Neuronal stem cell (in vitro differentiated cells): ENCODE measurements around the gene GINS2.

ENCODE experiments used
- DNase-seq: peaks from one replicate; pipeline ENCODE4 v3.0.0-alpha.2; 2013; ENCODE audit warnings: low spot score
- H2AFZ ChIP-seq: one replicate; pipeline ENCODE4 v1.6.1; 2013; ENCODE audit warnings: mild to moderate bottlenecking, low read length, inconsistent platforms
- H2AK5ac ChIP-seq: 2 replicates; pipeline ENCODE4 v1.6.1; 2013; ENCODE audit warnings: low read depth, mild to moderate bottlenecking, inconsistent platforms, low read length, moderate library complexity, mixed read lengths
- H2BK120ac ChIP-seq: 2 replicates; pipeline ENCODE4 v1.6.1; 2013; ENCODE audit warnings: low read depth, mild to moderate bottlenecking, inconsistent platforms, low read length, moderate library complexity, mixed read lengths
- H2BK12ac ChIP-seq: one replicate; pipeline ENCODE4 v1.6.1; 2013; ENCODE audit warnings: low read length, inconsistent platforms
- H2BK15ac ChIP-seq: 2 replicates; pipeline ENCODE4 v1.6.1; 2013; ENCODE audit warnings: mild to moderate bottlenecking, low read length, inconsistent platforms, mixed read lengths
- H2BK5ac ChIP-seq: one replicate; pipeline ENCODE4 v1.6.1; 2013; ENCODE audit warnings: inconsistent platforms, mild to moderate bottlenecking, low read length, moderate library complexity
- H3K14ac ChIP-seq: one replicate; pipeline ENCODE4 v1.6.1; 2013; ENCODE audit warnings: low read length, inconsistent platforms
- H3K18ac ChIP-seq: 2 replicates; pipeline ENCODE4 v1.6.1; 2013; ENCODE audit warnings: low read length, inconsistent platforms
- H3K23ac ChIP-seq: 2 replicates; pipeline ENCODE4 v1.6.1; 2013; ENCODE audit warnings: low read depth, mild to moderate bottlenecking, mixed read lengths, low read length, inconsistent platforms; ENCODE audit not compliant: poor library complexity
- H3K27ac ChIP-seq: replicated peaks from 3 replicates; pipeline ENCODE4 v1.5.1; 2013; ENCODE audit warnings: low read length, inconsistent platforms
- H3K27me3 ChIP-seq, 3 experiments: 2 replicates each; pipeline ENCODE4 v1.6.1; 2013; ENCODE audit warnings: low read length in 3 of 3, mild to moderate bottlenecking in 2 of 3, inconsistent platforms in 1 of 3, low read depth in 1 of 3, mixed read lengths in 1 of 3, moderate library complexity in 1 of 3; ENCODE audit not compliant: control insufficient read depth in 3 of 3, insufficient read depth in 3 of 3
- H3K36me3 ChIP-seq, 2 donors: replicated peaks in 1 of 2; 2 replicates each; pipeline ENCODE4 v1.6.1; 2013; ENCODE audit warnings: low read length in 2 of 2; ENCODE audit not compliant: control insufficient read depth in 2 of 2, insufficient read depth in 2 of 2
- H3K4ac ChIP-seq: 2 replicates; pipeline ENCODE4 v1.6.1; 2013; ENCODE audit warnings: inconsistent platforms, mild to moderate bottlenecking, low read length, moderate library complexity
- H3K4me1 ChIP-seq, 2 donors: 1 replicate in 1 of 2; 2 replicates in 1 of 2; pipeline ENCODE4 v1.6.1; 2013; ENCODE audit warnings: low read length in 2 of 2, low read depth in 1 of 2; ENCODE audit not compliant: control insufficient read depth in 2 of 2, insufficient read depth in 1 of 2
- H3K4me2 ChIP-seq: one replicate; pipeline ENCODE4 v1.6.1; 2013; ENCODE audit warnings: mild to moderate bottlenecking, low read length, inconsistent platforms; ENCODE audit not compliant: insufficient read depth, poor library complexity, severe bottlenecking
- H3K4me3 ChIP-seq, 2 donors: 2 replicates each; pipeline ENCODE4 v1.5.1; 2013; ENCODE audit warnings: low read length in 2 of 2, mild to moderate bottlenecking in 2 of 2, inconsistent platforms in 1 of 2, moderate library complexity in 1 of 2
- H3K79me1 ChIP-seq: one replicate; pipeline ENCODE4 v1.6.1; 2013; ENCODE audit warnings: low read depth, mild to moderate bottlenecking, inconsistent platforms, low read length, moderate library complexity
- H3K9ac ChIP-seq: one replicate; pipeline ENCODE4 v1.6.1; 2013; ENCODE audit warnings: mild to moderate bottlenecking, low read depth, low read length, inconsistent platforms; ENCODE audit not compliant: poor library complexity
- H3K9me3 ChIP-seq, 2 donors: replicated peaks in 1 of 2; 2 replicates each; pipeline versions ENCODE3 to v1.6.1; 2013; ENCODE audit warnings: low read length in 2 of 2, mild to moderate bottlenecking in 2 of 2, inconsistent platforms in 1 of 2, low read depth in 1 of 2, mixed read lengths in 1 of 2, moderate library complexity in 1 of 2; ENCODE audit not compliant: control insufficient read depth in 2 of 2, insufficient read depth in 1 of 2
- H4K8ac ChIP-seq: one replicate; pipeline ENCODE4 v1.6.1; 2013; ENCODE audit warnings: low read depth, mild to moderate bottlenecking, inconsistent platforms, low read length, moderate library complexity
- H4K91ac ChIP-seq: one replicate; pipeline ENCODE4 v1.6.1; 2013; ENCODE audit warnings: low read length, low read depth, mild to moderate bottlenecking, inconsistent platforms; ENCODE audit not compliant: poor library complexity
- WGBS, 2 donors: extraction: QIAGEN DNeasy Blood & Tissue Kit; methylation state at CpG; one replicate each; pipeline ENCODE4 v1.1.7; 2013; ENCODE audit warnings: missing lambda C conversion rate in 2 of 2, mixed read lengths in 1 of 2; ENCODE audit not compliant: insufficient read length in 2 of 2, insufficient replicate concordance in 1 of 2; ENCODE audit errors: extremely low coverage in 2 of 2; 5-methylcytosine and 5-hydroxymethylcytosine counted together

The GINS2 gene

GRCh38 chr16:85659336-85659735, 29.4 kb downstream of the GINS2 start:
- Histone ChIP-seq H3K23ac (no peak overlapping the region), H3K4me2 (no peak overlapping the region), H2BK5ac (no peak overlapping the region), H3K9me3 (no peaks in the 10 kb centered on the region), H4K91ac (no peak overlapping the region), H3K14ac (no peak overlapping the region), H3K4me1 (peaks cover 28 to 35% of the 10 kb centered on the region in 2 donors), H3K4me3 (no peak overlapping the region), H3K27me3 (no peaks in the 10 kb centered on the region), H3K27ac (no peak overlapping the region), H2BK15ac (no peak overlapping the region), H3K9ac (no peak overlapping the region), H3K36me3 (peaks cover 28 to 85% of the 10 kb centered on the region in 2 donors), H3K18ac (no peak overlapping the region), H2BK120ac (no peak overlapping the region), H2AFZ (no peak overlapping the region), H2BK12ac (no peak overlapping the region), H3K79me1 (peaks cover 11% of the 10 kb centered on the region), H2AK5ac (no peak overlapping the region), H3K4ac (no peak overlapping the region), H4K8ac (no peak overlapping the region)
- no peak for DNase-seq
- no CpG with 5 or more reads among the region's 8 CpGs for WGBS, 2 donors

- H3K36me3 ChIP-seq = peaks cover 24 to 85% of the 10 kb centered on the region in 2 donors
- WGBS, 2 donors = no CpG with 5 or more reads among the region's 18 CpGs
Measured at GRCh38 chr16:85658504-85659326, 30.0 kb downstream of the GINS2 start.

GRCh38 chr16:85657996-85658395, 30.8 kb downstream of the GINS2 start:
- Histone ChIP-seq H3K36me3 (peaks cover 23 to 83% of the 10 kb centered on the region in 2 donors), H3K27me3 (no peaks in the 10 kb centered on the region), H3K4me3 (no peak overlapping the region), H3K4me2 (no peak overlapping the region), H2BK120ac (no peak overlapping the region), H2AFZ (no peak overlapping the region), H4K91ac (no peak overlapping the region), H2BK15ac (no peak overlapping the region), H2BK12ac (no peak overlapping the region), H3K79me1 (peaks cover 11% of the 10 kb centered on the region), H3K14ac (no peak overlapping the region), H3K9me3 (no peaks in the 10 kb centered on the region), H3K23ac (no peak overlapping the region), H2AK5ac (no peak overlapping the region), H3K9ac (no peak overlapping the region), H3K18ac (no peak overlapping the region), H2BK5ac (no peak overlapping the region), H3K4ac (no peak overlapping the region), H3K4me1 (peaks cover 23 to 30% of the 10 kb centered on the region in 2 donors), H3K27ac (no peak overlapping the region), H4K8ac (no peak overlapping the region)
- no CpG with 5 or more reads among the region's 3 CpGs for WGBS, 2 donors
- no peak for DNase-seq

More at GRCh38 chr16:85658504-85659326, 30.0 kb downstream of the GINS2 start:
- Histone ChIP-seq H3K18ac (no peak overlapping the region), H3K27ac (no peak overlapping the region), H2AK5ac (peak overlapping the region; percentile 37), H4K91ac (no peak overlapping the region), H2BK120ac (no peak overlapping the region), H2BK5ac (no peak overlapping the region), H3K4me1 (peaks cover 28 to 35% of the 10 kb centered on the region in 2 donors), H3K4ac (peak overlapping the region; percentile 53), H3K4me2 (no peak overlapping the region), H2AFZ (no peak overlapping the region), H2BK15ac (no peak overlapping the region), H3K9me3 (no peaks in the 10 kb centered on the region), H2BK12ac (peak overlapping the region; percentile 58), H3K23ac (no peak overlapping the region), H3K79me1 (peaks cover 11% of the 10 kb centered on the region), H4K8ac (peak overlapping the region; percentile 43), H3K14ac (no peak overlapping the region), H3K4me3 (no peak overlapping the region), H3K27me3 (no peaks in the 10 kb centered on the region), H3K9ac (no peak overlapping the region)
- no peak for DNase-seq

GRCh38 chr16:85657267-85657650, 31.5 kb downstream of the GINS2 start:
- no peak for DNase-seq
- H4K91ac ChIP-seq = no peak overlapping the region
- no peak overlapping the region for H3K27ac ChIP-seq
- H3K4me2 ChIP-seq = no peak overlapping the region
- H3K79me1 ChIP-seq = peaks cover 11% of the 10 kb centered on the region
- no peak overlapping the region for H2BK120ac ChIP-seq
- H3K27me3 ChIP-seq = no peaks in the 10 kb centered on the region
- peak overlapping the region; percentile 34 for H3K23ac ChIP-seq
- peak overlapping the region; percentile 12 for H3K9ac ChIP-seq
- H3K18ac ChIP-seq = peak overlapping the region; percentile 13
- no CpG with 5 or more reads among the region's 21 CpGs for WGBS, 2 donors
- peak overlapping the region; percentile 90 for H3K14ac ChIP-seq
- peaks cover 21 to 28% of the 10 kb centered on the region in 2 donors for H3K4me1 ChIP-seq
- no peak overlapping the region for H2AK5ac ChIP-seq
- H2BK5ac ChIP-seq = no peak overlapping the region
- no peak overlapping the region for H3K4ac ChIP-seq
- no peaks in the 10 kb centered on the region for H3K9me3 ChIP-seq
- no peak overlapping the region for H2BK15ac ChIP-seq
- H2BK12ac ChIP-seq = no peak overlapping the region
- peaks cover 23 to 80% of the 10 kb centered on the region in 2 donors for H3K36me3 ChIP-seq
- no peak overlapping the region for H4K8ac ChIP-seq
- H3K4me3 ChIP-seq = peak overlapping the region in 1 of 2 donors; percentile 50
- H2AFZ ChIP-seq = no peak overlapping the region
